Fibroblast of the conjunctiva (primary cell): ENCODE measurements around the gene KRR1.
"Not testable (repeated sequence)": the region's sequence is repeated elsewhere in the genome, so short reads cannot be mapped to it uniquely, and the experiment has no call there.

ENCODE experiments used
- DNase-seq: peaks from one replicate; pipeline ENCODE4 v3.0.0-alpha.2; 2010; ENCODE audit warnings: low read depth

KRR1 gene

GRCh38 chr12:75525263-75525662, 13.9 kb upstream of the KRR1 start:
- DNase-seq = no peak

DNA sequence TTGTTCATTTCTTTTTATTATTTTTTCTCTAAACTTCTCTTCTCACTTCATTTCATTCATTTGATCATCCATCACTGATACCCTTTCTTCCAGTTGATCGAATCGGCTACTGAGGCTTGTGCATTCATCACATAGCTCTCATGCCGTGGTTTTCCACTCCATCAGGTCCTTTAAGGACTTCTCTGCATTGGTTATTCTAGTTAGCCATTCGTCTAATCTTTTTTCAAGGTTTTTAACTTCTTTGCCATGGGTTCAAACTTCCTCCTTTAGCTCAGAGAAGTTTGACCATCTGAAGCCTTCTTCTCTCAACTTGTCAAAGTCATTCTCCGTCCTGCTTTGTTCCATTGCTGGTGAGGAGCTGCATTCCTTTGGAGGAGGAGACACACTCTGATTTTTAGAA, 10.7 kb upstream of the KRR1 start:
- not testable (repeated sequence) for DNase-seq

- DNase-seq = not testable (repeated sequence)
These were observed 9.8 kb upstream of the KRR1 start for GRCh38 chr12:75521224-75521623.

DNA sequence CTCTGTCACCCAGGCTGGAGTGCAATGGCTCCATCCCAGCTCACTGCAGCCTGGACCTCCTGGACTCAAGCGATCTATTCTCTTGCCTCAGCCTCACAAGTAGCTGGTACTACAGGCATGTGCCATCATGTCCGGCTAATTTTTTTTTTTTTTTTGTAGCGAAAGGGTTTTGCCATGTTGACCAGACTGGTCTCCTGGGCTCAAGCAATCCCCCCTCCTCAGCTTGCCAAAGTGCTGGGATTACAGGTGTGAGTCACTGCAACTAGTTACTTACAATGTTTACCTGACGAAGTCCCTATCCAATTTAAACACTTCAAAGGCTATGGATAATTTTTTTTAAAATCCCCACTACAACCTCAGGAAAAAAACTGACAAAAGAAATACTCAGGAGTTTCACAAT, 1.8 kb downstream of the KRR1 start:
- no peak for DNase-seq

GRCh38 chr12:75508159-75508558, 3.2 kb downstream of the KRR1 start:
- no peak for DNase-seq

- DNase-seq = no peak
These were observed 4.3 kb downstream of the KRR1 start for GRCh38 chr12:75507086-75507485.

DNA sequence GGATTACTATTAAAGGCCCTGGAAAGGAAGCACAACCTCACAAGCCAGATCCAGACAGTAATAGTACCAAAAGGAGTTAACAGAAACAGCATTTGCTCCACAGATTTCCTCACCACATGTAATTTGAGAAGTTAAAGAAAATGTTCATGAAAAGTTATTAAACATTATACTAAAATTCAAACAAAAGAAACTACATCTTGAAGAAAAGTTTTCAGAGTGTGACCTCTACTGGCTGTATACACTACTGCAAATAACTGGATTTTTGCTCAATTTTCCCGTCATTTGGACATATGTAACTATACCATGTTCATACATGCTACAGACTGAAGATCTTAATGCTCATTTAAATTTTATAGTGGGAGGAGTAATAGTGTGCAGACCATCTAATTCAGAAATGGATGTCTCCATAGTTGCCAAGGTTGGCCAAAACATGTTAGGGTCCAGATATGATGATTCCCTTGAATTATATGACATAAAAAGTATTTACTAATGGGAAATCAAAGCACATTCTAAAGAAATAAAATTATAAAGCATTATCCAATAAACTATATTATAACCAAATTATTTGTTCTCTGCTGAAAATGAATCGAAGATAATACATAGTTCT, 5.6 kb downstream of the KRR1 start:
- DNase-seq = no peak

- DNase-seq = no peak
These were observed 7.5 kb downstream of the KRR1 start for GRCh38 chr12:75503866-75504265.

- no peak for DNase-seq
These were observed 8.0 kb downstream of the KRR1 start for GRCh38 chr12:75503459-75503858.

DNA sequence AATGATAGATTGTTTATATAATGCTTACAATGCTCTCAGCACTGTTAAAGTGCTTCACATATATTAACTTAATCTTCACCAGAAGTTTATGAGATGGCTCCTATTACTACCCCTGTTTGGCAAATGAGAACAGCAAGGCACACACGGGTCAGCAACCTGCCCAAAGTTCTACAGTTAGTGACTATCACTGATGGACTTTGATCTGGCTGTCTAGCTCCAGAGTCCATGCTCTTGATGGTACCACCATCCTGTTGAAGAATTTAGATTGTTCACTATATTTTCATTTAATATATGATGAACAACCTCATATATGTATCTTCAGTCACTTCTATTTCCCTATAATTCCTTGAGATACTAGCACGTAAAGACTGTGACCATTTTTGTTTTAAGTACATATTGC, 20.2 kb downstream of the KRR1 start:
- no peak for DNase-seq

DNA sequence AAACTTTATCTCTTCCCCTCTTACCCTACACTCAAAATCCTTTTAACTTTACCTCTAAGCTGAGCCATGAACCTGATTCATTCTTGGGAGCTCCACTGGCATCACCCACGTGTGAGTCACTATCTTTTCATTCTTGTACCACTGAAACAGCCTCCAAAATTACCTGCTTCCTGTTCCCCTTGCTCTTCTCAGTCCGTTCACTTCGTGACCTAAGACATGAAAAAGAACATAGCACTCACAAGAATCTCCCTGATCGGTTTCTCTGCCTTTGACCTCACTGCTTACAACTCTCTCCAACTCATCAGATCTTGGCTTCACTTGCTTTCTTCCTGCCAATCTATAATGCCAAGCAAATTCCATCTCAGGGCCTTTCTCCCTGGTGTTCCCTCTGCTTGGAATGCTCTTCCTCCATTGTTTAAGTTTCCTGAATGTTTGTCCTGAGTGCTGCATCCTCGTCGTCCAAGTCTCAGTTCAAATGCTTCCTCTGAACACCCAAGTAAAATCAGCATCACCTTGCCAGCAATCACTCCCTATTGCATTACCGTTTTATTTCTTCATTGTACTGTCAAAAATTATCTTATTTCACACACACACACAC, 21.7 kb downstream of the KRR1 start:
- no peak for DNase-seq

- no peak for DNase-seq
These were observed 22.2 kb downstream of the KRR1 start for GRCh38 chr12:75489187-75489586.

GRCh38 chr12:75488553-75488952, 22.9 kb downstream of the KRR1 start:
- peak; percentile 23 for DNase-seq

DNA sequence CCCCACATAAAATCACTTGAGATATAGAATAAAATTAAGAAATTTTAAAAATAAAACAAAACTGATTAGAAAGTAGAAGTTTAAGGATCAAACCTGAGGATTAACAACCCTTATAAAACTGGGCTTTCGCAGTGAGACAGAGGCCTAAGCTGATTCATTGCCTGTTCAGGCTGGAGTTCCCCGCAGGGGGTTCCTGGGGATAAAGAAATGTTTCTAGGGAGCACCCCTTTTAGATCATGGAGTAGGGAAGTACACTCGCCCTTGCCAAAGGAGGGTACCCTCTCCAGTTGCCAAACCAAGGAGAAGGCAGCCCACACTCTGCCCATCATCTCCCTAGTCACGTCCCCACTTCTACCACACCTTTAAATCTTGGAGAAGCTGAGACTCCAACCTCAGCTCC, 24.1 kb downstream of the KRR1 start:
- DNase-seq = no peak

DNA sequence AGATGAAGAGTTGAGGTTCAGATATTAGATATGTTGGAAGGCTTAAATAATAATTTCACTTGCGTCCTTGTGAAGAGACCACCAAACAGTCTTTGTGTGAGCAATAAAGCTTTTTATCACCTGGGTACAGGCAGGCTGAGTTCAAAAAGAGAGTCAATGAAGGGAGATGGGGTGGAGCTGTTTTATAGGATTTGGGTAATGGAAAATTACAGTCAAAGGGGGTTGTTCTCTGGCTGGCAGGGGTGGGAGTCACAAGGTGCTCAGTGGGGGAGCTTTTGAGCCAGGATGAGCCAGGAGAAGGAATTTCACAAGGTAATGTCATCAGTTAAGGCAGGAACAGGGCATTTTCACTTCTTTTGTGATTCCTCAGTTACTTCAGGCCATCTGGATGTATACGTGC, 27.0 kb downstream of the KRR1 start:
- DNase-seq = not testable (repeated sequence)

DNA sequence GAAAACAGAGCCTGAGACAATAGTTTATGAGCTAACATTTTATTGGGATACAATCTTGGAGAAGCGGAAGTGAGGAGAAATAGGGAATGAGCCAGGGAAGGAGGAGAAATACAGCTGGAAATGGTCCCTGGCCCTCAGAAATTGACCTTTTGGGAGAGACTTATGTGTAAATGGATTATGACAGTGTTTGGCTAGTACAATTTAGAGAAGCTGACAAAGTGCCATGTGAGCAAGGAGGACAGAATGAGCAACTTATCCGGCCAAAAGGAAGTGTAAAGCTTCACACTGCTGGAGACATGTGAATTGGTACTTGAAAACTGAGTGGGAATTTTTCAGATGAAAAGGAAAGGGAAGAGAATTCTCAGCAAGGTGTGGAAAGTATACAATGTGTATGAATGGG, 28.0 kb downstream of the KRR1 start:
- no peak for DNase-seq

DNA sequence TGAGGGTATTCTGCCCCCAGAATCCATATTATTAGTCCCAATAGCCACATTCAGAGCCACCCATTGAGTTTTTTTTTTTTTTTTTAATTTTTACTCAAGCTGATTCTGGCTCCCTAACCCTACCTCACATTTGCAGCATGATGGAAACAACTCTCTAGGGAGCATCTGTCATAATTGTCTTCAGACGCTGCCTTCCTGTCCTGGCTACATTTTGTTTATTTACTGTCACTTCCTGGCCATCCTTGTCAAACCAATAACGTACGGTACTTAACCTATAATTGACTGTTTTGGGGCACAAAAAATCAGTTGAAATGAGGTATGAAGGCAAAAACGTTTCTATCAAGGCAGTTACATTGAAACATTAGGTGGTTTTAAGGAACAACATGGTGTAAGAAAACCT, 28.8 kb downstream of the KRR1 start:
- no peak for DNase-seq

DNA sequence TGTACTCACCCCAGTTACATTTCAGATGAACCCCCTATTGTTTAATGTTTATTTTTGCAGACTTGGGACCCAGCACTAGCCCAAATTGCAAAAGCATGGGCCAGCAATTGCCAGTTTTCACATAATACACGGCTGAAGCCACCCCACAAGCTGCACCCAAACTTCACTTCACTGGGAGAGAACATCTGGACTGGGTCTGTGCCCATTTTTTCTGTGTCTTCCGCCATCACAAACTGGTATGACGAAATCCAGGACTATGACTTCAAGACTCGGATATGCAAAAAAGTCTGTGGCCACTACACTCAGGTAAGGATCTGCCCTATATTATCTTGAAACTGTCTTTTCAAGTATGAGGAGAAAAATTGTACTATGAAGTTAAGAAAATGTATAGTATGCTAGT, 29.6 kb downstream of the KRR1 start:
- peak; percentile 55 for DNase-seq

DNA sequence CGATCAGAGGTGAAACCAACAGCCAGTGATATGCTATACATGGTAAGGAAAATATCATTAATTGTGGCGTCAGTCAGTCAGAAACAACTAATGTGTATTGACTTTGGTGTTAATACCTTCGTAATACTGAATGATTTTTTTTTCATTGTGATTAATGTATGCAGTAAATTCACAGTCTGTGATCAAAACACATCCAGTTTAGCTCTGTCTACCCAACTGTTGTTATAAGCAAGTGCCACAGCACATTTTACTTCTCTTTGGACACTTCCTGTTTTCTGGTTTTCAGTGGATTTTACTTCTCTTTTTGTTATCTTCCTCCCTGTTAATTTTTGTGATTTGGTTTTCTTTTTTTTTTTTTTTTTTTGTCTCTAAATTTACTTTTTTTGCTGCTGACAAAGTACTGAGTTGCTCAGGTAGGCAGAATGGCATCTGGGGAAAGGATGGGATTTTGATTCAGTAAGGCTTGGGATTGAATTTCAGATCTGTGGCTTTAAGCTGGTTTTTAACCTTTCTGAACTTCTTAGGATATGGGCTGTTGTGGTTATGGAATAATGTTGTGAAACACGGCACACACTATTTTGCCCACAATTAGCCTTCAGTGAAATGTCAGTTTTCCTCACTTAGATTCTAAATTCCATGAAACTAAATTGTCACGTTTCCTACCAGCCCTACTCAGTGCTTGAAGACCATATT, 30.2 kb downstream of the KRR1 start:
- DNase-seq = no peak

GRCh38 chr12:75480469-75480949, 30.9 kb downstream of the KRR1 start, which contains the start of gene GLIPR1:
Gene GLIPR1, plus strand, starts transcription at chr12:75480755. Its CDS starts 126 bp downstream, at chr12:75480881.
- DNase-seq = peak; percentile 96

DNA sequence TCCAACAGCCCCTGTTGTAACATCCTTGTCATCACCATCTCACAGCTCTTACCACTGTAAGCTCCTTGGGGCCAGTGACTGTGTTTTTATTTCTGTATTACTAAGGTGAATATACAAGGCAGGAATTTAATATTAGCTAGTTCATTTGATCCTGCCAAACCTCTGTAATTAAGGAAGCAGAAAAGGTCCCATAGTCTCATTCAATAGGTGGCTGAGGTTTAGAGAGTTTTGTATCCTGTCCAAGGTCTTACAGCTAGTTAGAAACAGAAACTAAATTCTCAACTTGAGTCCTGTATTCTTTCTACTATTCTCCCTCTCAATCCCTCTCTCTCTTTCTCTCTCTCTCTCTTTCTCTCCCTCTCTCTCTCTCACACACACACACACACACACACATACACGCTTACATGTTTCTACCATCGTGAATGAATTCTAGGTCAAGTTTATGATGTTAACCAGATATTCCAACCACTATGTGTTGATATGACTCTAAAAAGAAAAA, 31.4 kb downstream of the KRR1 start:
- DNase-seq = no peak

DNA sequence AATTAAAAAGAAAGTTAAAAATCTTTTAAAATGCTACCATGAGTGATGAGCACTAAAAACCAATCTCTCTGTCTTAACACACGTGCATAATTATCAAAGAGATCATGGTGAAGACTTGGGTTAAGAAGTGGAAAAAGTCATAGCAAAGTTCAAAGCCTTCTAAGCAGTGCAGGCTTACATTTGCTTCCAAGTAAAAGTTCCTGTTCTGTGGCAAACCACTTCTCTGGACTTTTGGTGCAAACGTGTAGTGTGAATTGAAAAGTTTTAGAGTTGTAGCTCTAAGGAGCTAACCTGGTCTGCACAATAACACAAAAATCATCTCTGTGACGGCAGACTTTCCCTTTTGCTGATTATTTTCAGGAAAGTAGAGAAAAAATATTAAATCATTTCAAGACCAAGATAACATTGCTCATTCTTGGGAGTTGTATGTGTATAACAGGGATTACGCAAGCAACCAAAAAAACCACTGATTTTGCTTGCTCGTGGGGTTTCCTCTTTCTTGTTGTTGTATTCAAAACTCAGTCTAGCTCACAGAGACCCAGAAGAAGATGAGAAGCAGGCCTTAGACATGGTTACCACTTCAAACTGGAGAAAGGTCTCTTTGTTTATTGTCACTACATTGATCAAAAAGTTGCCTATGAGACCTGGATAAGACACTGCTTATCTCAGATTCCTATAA, 33.2 kb downstream of the KRR1 start:
- no peak for DNase-seq

DNA sequence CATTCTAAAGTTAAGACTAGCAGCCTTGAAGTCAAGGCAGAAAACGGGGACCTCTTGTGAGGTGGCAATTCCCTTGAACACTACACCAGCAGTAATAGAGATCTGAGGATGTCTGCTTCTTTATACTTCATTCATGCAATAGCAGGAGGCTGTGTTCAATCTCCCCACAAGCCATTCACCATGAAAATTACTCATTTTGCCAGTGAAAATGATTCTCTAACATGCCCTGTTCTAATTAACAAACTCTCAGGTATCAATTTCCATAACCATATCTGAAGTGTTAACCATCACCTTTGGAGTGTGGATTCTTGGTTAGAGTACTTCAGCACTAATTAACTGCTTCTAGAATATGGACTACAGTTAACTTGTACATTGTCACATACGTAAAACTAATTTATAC, 34.3 kb downstream of the KRR1 start:
- no peak for DNase-seq
